ENCODE results near the gene TRIM65. TPM values are rescaled to one million over a fixed set of nuclear protein-coding genes. Genes with fewer than 3 reads are reported as not detected.

The TRIM65 gene
- total and polyA plus RNA-seq, 2 of the 13 experiments (the other 11 are each of a cell fraction or from before 2014, with no cell fraction given) = 10.3 to 22.4 TPM

- TF ChIP-seq BCL3 (CRISPR knock-in tag; IDR thresholded peaks at IDR 0.05) (0 out of 2 replicates have a peak, but pooled peaks have one; percentile 5), FOXO1 (CRISPR knock-in tag; IDR thresholded peaks at IDR 0.05) (no peak), ZNF563 (CRISPR knock-in tag; IDR thresholded peaks at IDR 0.05) (no peak), SOX5 (CRISPR knock-in tag; IDR thresholded peaks at IDR 0.05; ENCODE audit: borderline replicate concordance) (no peak), ZFYVE20 (CRISPR knock-in tag; IDR thresholded peaks at IDR 0.05; ENCODE audit: borderline replicate concordance, low read depth) (no peak), ZNF362 (CRISPR knock-in tag; IDR thresholded peaks at IDR 0.05; ENCODE audit: borderline replicate concordance) (no peak), ZNF180 (CRISPR knock-in tag; IDR thresholded peaks at IDR 0.05; ENCODE audit: borderline replicate concordance, low read depth) (no peak)
- TF ChIP-seq, protein P1, sequence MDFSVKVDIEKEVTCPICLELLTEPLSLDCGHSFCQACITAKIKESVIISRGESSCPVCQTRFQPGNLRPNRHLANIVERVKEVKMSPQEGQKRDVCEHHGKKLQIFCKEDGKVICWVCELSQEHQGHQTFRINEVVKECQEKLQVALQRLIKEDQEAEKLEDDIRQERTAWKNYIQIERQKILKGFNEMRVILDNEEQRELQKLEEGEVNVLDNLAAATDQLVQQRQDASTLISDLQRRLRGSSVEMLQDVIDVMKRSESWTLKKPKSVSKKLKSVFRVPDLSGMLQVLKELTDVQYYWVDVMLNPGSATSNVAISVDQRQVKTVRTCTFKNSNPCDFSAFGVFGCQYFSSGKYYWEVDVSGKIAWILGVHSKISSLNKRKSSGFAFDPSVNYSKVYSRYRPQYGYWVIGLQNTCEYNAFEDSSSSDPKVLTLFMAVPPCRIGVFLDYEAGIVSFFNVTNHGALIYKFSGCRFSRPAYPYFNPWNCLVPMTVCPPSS (IDR thresholded peaks at IDR 0.05) = no peak
- TF ChIP-seq, protein P2, sequence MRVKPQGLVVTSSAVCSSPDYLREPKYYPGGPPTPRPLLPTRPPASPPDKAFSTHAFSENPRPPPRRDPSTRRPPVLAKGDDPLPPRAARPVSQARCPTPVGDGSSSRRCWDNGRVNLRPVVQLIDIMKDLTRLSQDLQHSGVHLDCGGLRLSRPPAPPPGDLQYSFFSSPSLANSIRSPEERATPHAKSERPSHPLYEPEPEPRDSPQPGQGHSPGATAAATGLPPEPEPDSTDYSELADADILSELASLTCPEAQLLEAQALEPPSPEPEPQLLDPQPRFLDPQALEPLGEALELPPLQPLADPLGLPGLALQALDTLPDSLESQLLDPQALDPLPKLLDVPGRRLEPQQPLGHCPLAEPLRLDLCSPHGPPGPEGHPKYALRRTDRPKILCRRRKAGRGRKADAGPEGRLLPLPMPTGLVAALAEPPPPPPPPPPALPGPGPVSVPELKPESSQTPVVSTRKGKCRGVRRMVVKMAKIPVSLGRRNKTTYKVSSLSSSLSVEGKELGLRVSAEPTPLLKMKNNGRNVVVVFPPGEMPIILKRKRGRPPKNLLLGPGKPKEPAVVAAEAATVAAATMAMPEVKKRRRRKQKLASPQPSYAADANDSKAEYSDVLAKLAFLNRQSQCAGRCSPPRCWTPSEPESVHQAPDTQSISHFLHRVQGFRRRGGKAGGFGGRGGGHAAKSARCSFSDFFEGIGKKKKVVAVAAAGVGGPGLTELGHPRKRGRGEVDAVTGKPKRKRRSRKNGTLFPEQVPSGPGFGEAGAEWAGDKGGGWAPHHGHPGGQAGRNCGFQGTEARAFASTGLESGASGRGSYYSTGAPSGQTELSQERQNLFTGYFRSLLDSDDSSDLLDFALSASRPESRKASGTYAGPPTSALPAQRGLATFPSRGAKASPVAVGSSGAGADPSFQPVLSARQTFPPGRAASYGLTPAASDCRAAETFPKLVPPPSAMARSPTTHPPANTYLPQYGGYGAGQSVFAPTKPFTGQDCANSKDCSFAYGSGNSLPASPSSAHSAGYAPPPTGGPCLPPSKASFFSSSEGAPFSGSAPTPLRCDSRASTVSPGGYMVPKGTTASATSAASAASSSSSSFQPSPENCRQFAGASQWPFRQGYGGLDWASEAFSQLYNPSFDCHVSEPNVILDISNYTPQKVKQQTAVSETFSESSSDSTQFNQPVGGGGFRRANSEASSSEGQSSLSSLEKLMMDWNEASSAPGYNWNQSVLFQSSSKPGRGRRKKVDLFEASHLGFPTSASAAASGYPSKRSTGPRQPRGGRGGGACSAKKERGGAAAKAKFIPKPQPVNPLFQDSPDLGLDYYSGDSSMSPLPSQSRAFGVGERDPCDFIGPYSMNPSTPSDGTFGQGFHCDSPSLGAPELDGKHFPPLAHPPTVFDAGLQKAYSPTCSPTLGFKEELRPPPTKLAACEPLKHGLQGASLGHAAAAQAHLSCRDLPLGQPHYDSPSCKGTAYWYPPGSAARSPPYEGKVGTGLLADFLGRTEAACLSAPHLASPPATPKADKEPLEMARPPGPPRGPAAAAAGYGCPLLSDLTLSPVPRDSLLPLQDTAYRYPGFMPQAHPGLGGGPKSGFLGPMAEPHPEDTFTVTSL (CRISPR knock-in tag; IDR thresholded peaks at IDR 0.05; ENCODE audit: borderline replicate concordance) = no peak
- TF ChIP-seq, protein P3, sequence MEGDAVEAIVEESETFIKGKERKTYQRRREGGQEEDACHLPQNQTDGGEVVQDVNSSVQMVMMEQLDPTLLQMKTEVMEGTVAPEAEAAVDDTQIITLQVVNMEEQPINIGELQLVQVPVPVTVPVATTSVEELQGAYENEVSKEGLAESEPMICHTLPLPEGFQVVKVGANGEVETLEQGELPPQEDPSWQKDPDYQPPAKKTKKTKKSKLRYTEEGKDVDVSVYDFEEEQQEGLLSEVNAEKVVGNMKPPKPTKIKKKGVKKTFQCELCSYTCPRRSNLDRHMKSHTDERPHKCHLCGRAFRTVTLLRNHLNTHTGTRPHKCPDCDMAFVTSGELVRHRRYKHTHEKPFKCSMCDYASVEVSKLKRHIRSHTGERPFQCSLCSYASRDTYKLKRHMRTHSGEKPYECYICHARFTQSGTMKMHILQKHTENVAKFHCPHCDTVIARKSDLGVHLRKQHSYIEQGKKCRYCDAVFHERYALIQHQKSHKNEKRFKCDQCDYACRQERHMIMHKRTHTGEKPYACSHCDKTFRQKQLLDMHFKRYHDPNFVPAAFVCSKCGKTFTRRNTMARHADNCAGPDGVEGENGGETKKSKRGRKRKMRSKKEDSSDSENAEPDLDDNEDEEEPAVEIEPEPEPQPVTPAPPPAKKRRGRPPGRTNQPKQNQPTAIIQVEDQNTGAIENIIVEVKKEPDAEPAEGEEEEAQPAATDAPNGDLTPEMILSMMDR (CRISPR knock-in tag; IDR thresholded peaks at IDR 0.05) = peak; percentile 32; the same call in 1 of the 2 replicates
- TF ChIP-seq, protein P4, sequence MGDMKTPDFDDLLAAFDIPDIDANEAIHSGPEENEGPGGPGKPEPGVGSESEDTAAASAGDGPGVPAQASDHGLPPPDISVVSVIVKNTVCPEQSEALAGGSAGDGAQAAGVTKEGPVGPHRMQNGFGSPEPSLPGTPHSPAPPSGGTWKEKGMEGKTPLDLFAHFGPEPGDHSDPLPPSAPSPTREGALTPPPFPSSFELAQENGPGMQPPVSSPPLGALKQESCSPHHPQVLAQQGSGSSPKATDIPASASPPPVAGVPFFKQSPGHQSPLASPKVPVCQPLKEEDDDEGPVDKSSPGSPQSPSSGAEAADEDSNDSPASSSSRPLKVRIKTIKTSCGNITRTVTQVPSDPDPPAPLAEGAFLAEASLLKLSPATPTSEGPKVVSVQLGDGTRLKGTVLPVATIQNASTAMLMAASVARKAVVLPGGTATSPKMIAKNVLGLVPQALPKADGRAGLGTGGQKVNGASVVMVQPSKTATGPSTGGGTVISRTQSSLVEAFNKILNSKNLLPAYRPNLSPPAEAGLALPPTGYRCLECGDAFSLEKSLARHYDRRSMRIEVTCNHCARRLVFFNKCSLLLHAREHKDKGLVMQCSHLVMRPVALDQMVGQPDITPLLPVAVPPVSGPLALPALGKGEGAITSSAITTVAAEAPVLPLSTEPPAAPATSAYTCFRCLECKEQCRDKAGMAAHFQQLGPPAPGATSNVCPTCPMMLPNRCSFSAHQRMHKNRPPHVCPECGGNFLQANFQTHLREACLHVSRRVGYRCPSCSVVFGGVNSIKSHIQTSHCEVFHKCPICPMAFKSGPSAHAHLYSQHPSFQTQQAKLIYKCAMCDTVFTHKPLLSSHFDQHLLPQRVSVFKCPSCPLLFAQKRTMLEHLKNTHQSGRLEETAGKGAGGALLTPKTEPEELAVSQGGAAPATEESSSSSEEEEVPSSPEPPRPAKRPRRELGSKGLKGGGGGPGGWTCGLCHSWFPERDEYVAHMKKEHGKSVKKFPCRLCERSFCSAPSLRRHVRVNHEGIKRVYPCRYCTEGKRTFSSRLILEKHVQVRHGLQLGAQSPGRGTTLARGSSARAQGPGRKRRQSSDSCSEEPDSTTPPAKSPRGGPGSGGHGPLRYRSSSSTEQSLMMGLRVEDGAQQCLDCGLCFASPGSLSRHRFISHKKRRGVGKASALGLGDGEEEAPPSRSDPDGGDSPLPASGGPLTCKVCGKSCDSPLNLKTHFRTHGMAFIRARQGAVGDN (CRISPR knock-in tag; IDR thresholded peaks at IDR 0.05) = no peak
Observed at GRCh38 chr17:75922173-75922961, 25.6 kb upstream of the TRIM65 start (continued).

Measured in HepG2 (cell line).